ENCODE measurements around the gene FFAR4. TPM values are rescaled to one million over a fixed set of nuclear protein-coding genes. Genes with fewer than 3 reads are reported as not detected.

Gene FFAR4
- total RNA-seq, 1 experiment from 2014 or later: not detected

DNA sequence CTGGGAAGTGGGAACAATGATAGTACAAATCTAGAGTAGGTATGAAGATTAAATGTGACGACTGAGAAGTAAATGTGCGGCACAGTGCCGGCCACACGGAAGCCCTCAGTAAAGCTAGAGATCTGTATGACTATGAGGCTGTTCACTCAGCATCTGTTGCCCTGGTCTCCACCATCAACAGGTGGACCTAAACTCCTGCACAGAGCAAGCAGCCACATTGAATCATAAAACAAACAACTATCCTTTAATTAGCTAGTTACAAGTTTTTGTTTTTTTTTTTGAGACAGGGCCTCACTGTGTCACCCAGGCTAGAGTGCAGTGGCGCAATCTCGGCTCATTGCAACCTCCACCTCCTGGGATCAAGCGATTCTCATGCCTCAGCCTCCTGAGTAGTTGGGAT is 18.0 kb downstream of the FFAR4 start:
- DNase-seq (ENCODE audit: unreplicated experiment): no peak
- POLR2A ChIA-PET: no interaction called here
- TF ChIP-seq, protein P1, sequence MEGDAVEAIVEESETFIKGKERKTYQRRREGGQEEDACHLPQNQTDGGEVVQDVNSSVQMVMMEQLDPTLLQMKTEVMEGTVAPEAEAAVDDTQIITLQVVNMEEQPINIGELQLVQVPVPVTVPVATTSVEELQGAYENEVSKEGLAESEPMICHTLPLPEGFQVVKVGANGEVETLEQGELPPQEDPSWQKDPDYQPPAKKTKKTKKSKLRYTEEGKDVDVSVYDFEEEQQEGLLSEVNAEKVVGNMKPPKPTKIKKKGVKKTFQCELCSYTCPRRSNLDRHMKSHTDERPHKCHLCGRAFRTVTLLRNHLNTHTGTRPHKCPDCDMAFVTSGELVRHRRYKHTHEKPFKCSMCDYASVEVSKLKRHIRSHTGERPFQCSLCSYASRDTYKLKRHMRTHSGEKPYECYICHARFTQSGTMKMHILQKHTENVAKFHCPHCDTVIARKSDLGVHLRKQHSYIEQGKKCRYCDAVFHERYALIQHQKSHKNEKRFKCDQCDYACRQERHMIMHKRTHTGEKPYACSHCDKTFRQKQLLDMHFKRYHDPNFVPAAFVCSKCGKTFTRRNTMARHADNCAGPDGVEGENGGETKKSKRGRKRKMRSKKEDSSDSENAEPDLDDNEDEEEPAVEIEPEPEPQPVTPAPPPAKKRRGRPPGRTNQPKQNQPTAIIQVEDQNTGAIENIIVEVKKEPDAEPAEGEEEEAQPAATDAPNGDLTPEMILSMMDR (IDR thresholded peaks at IDR 0.05; ENCODE audit: unreplicated experiment): no peak
- intact Hi-C loops (cut with micrococcal nuclease): no loop called here
- Mint-ChIP-seq H3K9me3 (ENCODE audit: unreplicated experiment) (no peaks in the 10 kb centered on the region), H3K4me3 (ENCODE audit: unreplicated experiment) (no peak overlapping the region), H3K4me1 (ENCODE audit: insufficient read depth, unreplicated experiment) (no peaks in the 10 kb centered on the region), H3K36me3 (ENCODE audit: insufficient read depth, unreplicated experiment) (no peaks in the 10 kb centered on the region), H3K27me3 (ENCODE audit: insufficient read depth, unreplicated experiment) (peaks cover 10% of the 10 kb centered on the region), H3K27ac (ENCODE audit: low read depth, unreplicated experiment) (no peak overlapping the region)
- CTCF ChIA-PET: interaction anchor here (0.6 to 1.2 kb wide), 2 partner anchors 30 to 104 kb away, joined by 3 to 5 read pairs; no protein-coding TSS in a partner anchor
- no TSS peak for BruUV-seq (replicated peaks)

- Mint-ChIP-seq H3K36me3 (ENCODE audit: insufficient read depth, unreplicated experiment) (no peaks in the 10 kb centered on the region), H3K27ac (ENCODE audit: low read depth, unreplicated experiment) (no peak overlapping the region), H3K27me3 (ENCODE audit: insufficient read depth, unreplicated experiment) (peaks cover 10% of the 10 kb centered on the region), H3K9me3 (ENCODE audit: unreplicated experiment) (no peaks in the 10 kb centered on the region), H3K4me1 (ENCODE audit: insufficient read depth, unreplicated experiment) (no peaks in the 10 kb centered on the region), H3K4me3 (ENCODE audit: unreplicated experiment) (no peak overlapping the region)
- DNase-seq (ENCODE audit: unreplicated experiment): no peak
- TF ChIP-seq, protein P1 (IDR thresholded peaks at IDR 0.05; ENCODE audit: unreplicated experiment): no peak
- CTCF ChIA-PET: interaction anchor here (0.6 to 1.0 kb wide), 2 partner anchors 35 to 768 kb away, joined by 3 read pairs; no protein-coding TSS in a partner anchor
- intact Hi-C loops (cut with micrococcal nuclease): no loop called here
- POLR2A ChIA-PET: interaction anchor here (0.6 to 0.8 kb wide), 2 partner anchors 14 to 331 kb away, joined by 3 read pairs; no protein-coding TSS in a partner anchor
- BruUV-seq (replicated peaks): no TSS peak
Observed at GRCh38 chr10:93589648-93590562, 23.4 kb downstream of the FFAR4 start.

GRCh38 chr10:93590638-93591037 is 24.2 kb downstream of the FFAR4 start:
- POLR2A ChIA-PET: no interaction called here
- Mint-ChIP-seq H3K9me3 (ENCODE audit: unreplicated experiment) (no peaks in the 10 kb centered on the region), H3K27ac (ENCODE audit: low read depth, unreplicated experiment) (no peak overlapping the region), H3K36me3 (ENCODE audit: insufficient read depth, unreplicated experiment) (no peaks in the 10 kb centered on the region), H3K4me3 (ENCODE audit: unreplicated experiment) (no peak overlapping the region), H3K4me1 (ENCODE audit: insufficient read depth, unreplicated experiment) (no peaks in the 10 kb centered on the region), H3K27me3 (ENCODE audit: insufficient read depth, unreplicated experiment) (peaks cover 10% of the 10 kb centered on the region)
- no TSS peak for BruUV-seq (replicated peaks)
- TF ChIP-seq, protein P1 (IDR thresholded peaks at IDR 0.05; ENCODE audit: unreplicated experiment): no peak
- intact Hi-C loops (cut with micrococcal nuclease): no loop called here
- CTCF ChIA-PET: interaction anchor here (0.6 to 1.0 kb wide), 2 partner anchors 36 to 769 kb away, joined by 3 read pairs; no protein-coding TSS in a partner anchor
- no peak for DNase-seq (ENCODE audit: unreplicated experiment)

- BruUV-seq (replicated peaks): no TSS peak
- Mint-ChIP-seq H3K9me3 (ENCODE audit: unreplicated experiment) (no peaks in the 10 kb centered on the region), H3K4me1 (ENCODE audit: insufficient read depth, unreplicated experiment) (no peaks in the 10 kb centered on the region), H3K27ac (ENCODE audit: low read depth, unreplicated experiment) (no peak overlapping the region), H3K27me3 (ENCODE audit: insufficient read depth, unreplicated experiment) (peaks cover 10% of the 10 kb centered on the region), H3K4me3 (ENCODE audit: unreplicated experiment) (no peak overlapping the region), H3K36me3 (ENCODE audit: insufficient read depth, unreplicated experiment) (no peaks in the 10 kb centered on the region)
- POLR2A ChIA-PET: no interaction called here
- CTCF ChIA-PET: interaction anchor here (1.4 kb wide), 1 partner anchor 37 kb away, joined by 3 read pairs; no protein-coding TSS in a partner anchor
- DNase-seq (ENCODE audit: unreplicated experiment): no peak
- intact Hi-C loops (cut with micrococcal nuclease): no loop called here
- TF ChIP-seq, protein P1 (IDR thresholded peaks at IDR 0.05; ENCODE audit: unreplicated experiment): no peak
Observed at GRCh38 chr10:93591065-93591808, 24.8 kb downstream of the FFAR4 start.

Data from MCF 10A (cell line).